H9 (cell line): ENCODE measurements around the gene DUSP16. TPM values are rescaled to one million over a fixed set of nuclear protein-coding genes. Genes with fewer than 3 reads are reported as not detected.

Experiments
- DNase-seq: peaks from one replicate; pipeline ENCODE4 v3.0.0-alpha.2; 2017
- H2AFZ ChIP-seq: one replicate; pipeline ENCODE4 v1.6.1; 2013; ENCODE audit warnings: mild to moderate bottlenecking, low read length, control low read depth, moderate library complexity
- H2AK5ac ChIP-seq: 2 replicates; pipeline ENCODE4 v1.6.1; 2013; ENCODE audit warnings: low read length, control low read depth, mixed read lengths; ENCODE audit not compliant: insufficient read length
- H2BK120ac ChIP-seq: one replicate; pipeline ENCODE4 v1.6.1; 2013; ENCODE audit warnings: low read depth, mild to moderate bottlenecking, low read length, control low read depth, inconsistent platforms; ENCODE audit not compliant: poor library complexity, severe bottlenecking
- H2BK12ac ChIP-seq: 2 replicates; pipeline ENCODE4 v1.6.1; 2013; ENCODE audit warnings: low read length, control low read depth, mixed read lengths, low read depth; ENCODE audit not compliant: insufficient read length
- H2BK15ac ChIP-seq: 2 replicates; pipeline ENCODE4 v1.6.1; 2013; ENCODE audit warnings: low read depth, low read length, control low read depth
- H2BK20ac ChIP-seq: one replicate; pipeline ENCODE4 v1.6.1; 2013; ENCODE audit warnings: low read depth, mild to moderate bottlenecking, low read length, control low read depth, inconsistent platforms; ENCODE audit not compliant: poor library complexity, severe bottlenecking
- H2BK5ac ChIP-seq: 2 replicates; pipeline ENCODE4 v1.6.1; 2013; ENCODE audit warnings: low read length, control low read depth, mixed read lengths; ENCODE audit not compliant: insufficient read length
- H3K14ac ChIP-seq: 2 replicates; pipeline ENCODE4 v1.6.1; 2013; ENCODE audit warnings: low read length, control low read depth; ENCODE audit not compliant: insufficient read depth
- H3K18ac ChIP-seq: 2 replicates; pipeline ENCODE4 v1.6.1; 2013; ENCODE audit warnings: low read depth, mild to moderate bottlenecking, mixed read lengths, low read length, control low read depth; ENCODE audit not compliant: insufficient read length
- H3K23ac ChIP-seq: 2 replicates; pipeline ENCODE4 v1.6.1; 2013; ENCODE audit warnings: low read length, control low read depth, mixed read lengths, low read depth; ENCODE audit not compliant: insufficient read length
- H3K23me2 ChIP-seq: 2 replicates; pipeline ENCODE4 v1.6.1; 2013; ENCODE audit warnings: low read depth, mild to moderate bottlenecking, mixed read lengths, low read length, control low read depth; ENCODE audit not compliant: insufficient read length, poor library complexity, severe bottlenecking
- H3K27ac ChIP-seq: 2 replicates; pipeline ENCODE4 v1.5.1; 2013; ENCODE audit warnings: low read length, control low read depth, mixed read lengths, low read depth; ENCODE audit not compliant: insufficient read length
- H3K27me3 ChIP-seq: 2 replicates; pipeline ENCODE4 v1.6.1; 2013; ENCODE audit warnings: low read length, control low read depth, inconsistent platforms; ENCODE audit not compliant: insufficient read depth
- H3K4ac ChIP-seq: 2 replicates; pipeline ENCODE4 v1.6.1; 2013; ENCODE audit warnings: low read depth, mild to moderate bottlenecking, control low read depth, inconsistent platforms, low read length, moderate library complexity
- H3K4me1 ChIP-seq: 2 replicates; pipeline ENCODE4 v1.6.1; 2013; ENCODE audit warnings: low read length, control low read depth, inconsistent platforms; ENCODE audit not compliant: insufficient read depth
- H3K4me2 ChIP-seq: 2 replicates; pipeline ENCODE4 v1.6.1; 2013; ENCODE audit warnings: low read length, control low read depth, mixed read lengths; ENCODE audit not compliant: insufficient read length, insufficient read depth
- H3K56ac ChIP-seq: 2 replicates; pipeline ENCODE4 v1.6.1; 2013; ENCODE audit warnings: low read depth, mild to moderate bottlenecking, mixed read lengths, low read length, control low read depth; ENCODE audit not compliant: insufficient read length
- H3K79me1 ChIP-seq: 2 replicates; pipeline ENCODE4 v1.6.1; 2013; ENCODE audit warnings: low read depth, mild to moderate bottlenecking, moderate library complexity, low read length, control low read depth, inconsistent platforms; ENCODE audit not compliant: insufficient read depth, poor library complexity, severe bottlenecking
- H3K79me2 ChIP-seq: 2 replicates; pipeline ENCODE4 v1.6.1; 2013; ENCODE audit warnings: low read length, control low read depth, inconsistent platforms; ENCODE audit not compliant: insufficient read depth
- H3K9ac ChIP-seq: 2 replicates; pipeline ENCODE4 v1.6.1; 2013; ENCODE audit warnings: low read length, control low read depth, mixed read lengths; ENCODE audit not compliant: insufficient read length; ENCODE audit errors: extremely low read depth
- H3K9me3 ChIP-seq: one replicate; pipeline ENCODE4 v1.6.1; 2013; ENCODE audit warnings: low read depth, low read length, inconsistent platforms; ENCODE audit not compliant: control insufficient read depth
- H3T11ph ChIP-seq: one replicate; pipeline ENCODE4 v1.6.1; 2013; ENCODE audit warnings: mild to moderate bottlenecking, low read length, control low read depth, inconsistent platforms
- H4K20me1 ChIP-seq: one replicate; pipeline ENCODE4 v1.6.1; 2013; ENCODE audit not compliant: control insufficient read depth, insufficient read length, insufficient read depth
- H4K5ac ChIP-seq: 2 replicates; pipeline ENCODE4 v1.6.1; 2013; ENCODE audit warnings: low read depth, mild to moderate bottlenecking, mixed read lengths, low read length, control low read depth; ENCODE audit not compliant: insufficient read length
- H4K8ac ChIP-seq: replicated peaks from 2 replicates; pipeline ENCODE4 v1.6.1; 2013; ENCODE audit warnings: low read length, control low read depth, mixed read lengths, low read depth; ENCODE audit not compliant: insufficient read length
- H4K91ac ChIP-seq: 2 replicates; pipeline ENCODE4 v1.6.1; 2013; ENCODE audit warnings: low read depth, mild to moderate bottlenecking, moderate library complexity, mixed read lengths, low read length, control low read depth; ENCODE audit not compliant: insufficient read length
- H3K27ac Mint-ChIP-seq, 3 experiments: 2 replicates in 2 of 3; 3 replicates in 1 of 3; pipeline ENCODE4 v1.8.0; 2020 to 2021; ENCODE audit warnings: mixed read lengths in 3 of 3, mild to moderate bottlenecking in 1 of 3, moderate library complexity in 1 of 3
- H3K27me3 Mint-ChIP-seq: 2 replicates; pipeline ENCODE4 v1.8.0; 2021; ENCODE audit warnings: low read depth, mild to moderate bottlenecking, moderate library complexity, mixed read lengths
- H3K36me3 Mint-ChIP-seq, 3 experiments: 2 replicates in 2 of 3; 3 replicates in 1 of 3; pipeline ENCODE4 v1.8.0; 2020 to 2021; ENCODE audit warnings: low read depth in 3 of 3, mixed read lengths in 3 of 3; ENCODE audit not compliant: insufficient read depth in 1 of 3
- H3K4me1 Mint-ChIP-seq, 2 experiments: 2 replicates each; pipeline ENCODE4 v1.8.0; 2020; ENCODE audit warnings: mixed read lengths in 2 of 2
- H3K4me3 Mint-ChIP-seq, 2 experiments: 2 replicates in 1 of 2; 3 replicates in 1 of 2; pipeline ENCODE4 v1.8.0; 2020 to 2021; ENCODE audit warnings: mild to moderate bottlenecking in 2 of 2, mixed read lengths in 2 of 2, moderate library complexity in 1 of 2
- H3K9me3 Mint-ChIP-seq, 2 experiments: 2 replicates in 1 of 2; 3 replicates in 1 of 2; pipeline ENCODE4 v1.8.0; 2020; ENCODE audit warnings: mild to moderate bottlenecking in 2 of 2, mixed read lengths in 2 of 2, moderate library complexity in 1 of 2
- CTCF ChIP-seq: fragments of 200-600 bp; sonication (generic); conservative IDR thresholded peaks from 3 replicates; pipeline ENCODE4 v1.8.0; 2021; ENCODE audit warnings: antibody characterized with exemption, mild to moderate bottlenecking
- WGBS: extraction: QIAGEN DNeasy Blood & Tissue Kit; methylation state at CpG from one replicate; pipeline ENCODE4 v1.1.7; 2013; ENCODE audit warnings: missing lambda C conversion rate, low lambda C conversion rate, mixed read lengths; ENCODE audit not compliant: insufficient read length; ENCODE audit errors: extremely low coverage; 5-methylcytosine and 5-hydroxymethylcytosine counted together
- total RNA-seq: library from RNA; stranded (reverse); gene quantifications from 2 replicates; pipeline ENCODE4 v1.2.1, GENCODE V29; 2021

Gene DUSP16
- total RNA-seq, 1 experiment from 2014 or later = 64.0 TPM

GRCh38 chr12:12539028-12539810, 23.4 kb downstream of the DUSP16 start:
- Mint-ChIP-seq H3K4me1 (peaks cover 24 to 30% of the 10 kb centered on the region in 2 experiments), H3K9me3 (no peaks in the 10 kb centered on the region), H3K36me3 (peaks cover 0 to 23% (median 13%) of the 10 kb centered on the region in 3 experiments; a peak in 6 of 7 replicates), H3K27me3 (no peaks in the 10 kb centered on the region), H3K27ac (no peak overlapping the region; a peak in 2 of 7 replicates), H3K4me3 (no peak overlapping the region)
- no CpG with 5 or more reads among the region's 7 CpGs for WGBS
- no peak overlapping the region for H2BK12ac ChIP-seq
- H4K8ac ChIP-seq = no peak overlapping the region
- DNase-seq = no peak
- H2BK20ac ChIP-seq = no peak overlapping the region
- no peaks in the 10 kb centered on the region for H3K9me3 ChIP-seq
- no peaks in the 10 kb centered on the region for H3K23me2 ChIP-seq
- H4K91ac ChIP-seq = no peak overlapping the region
- H3T11ph ChIP-seq = no peak overlapping the region
- no peak overlapping the region for H2BK15ac ChIP-seq
- H3K23ac ChIP-seq = no peak overlapping the region
- H3K27me3 ChIP-seq = no peaks in the 10 kb centered on the region; the same call in 1 of the 2 replicates
- no peak overlapping the region for H2BK120ac ChIP-seq
- no peak overlapping the region for H3K27ac ChIP-seq
- H3K9ac ChIP-seq = no peak overlapping the region
- no peaks in the 10 kb centered on the region; the same call in 1 of the 2 replicates for H3K4me1 ChIP-seq
- no peak overlapping the region for H2AFZ ChIP-seq
- no peak overlapping the region for H3K18ac ChIP-seq
- H2BK5ac ChIP-seq = no peak overlapping the region
- no peaks in the 10 kb centered on the region for H4K20me1 ChIP-seq
- no peak overlapping the region for H3K14ac ChIP-seq
- TF ChIP-seq CTCF = no peak
- H3K79me1 ChIP-seq = peaks cover 4% of the 10 kb centered on the region
- H3K56ac ChIP-seq = no peak overlapping the region
- no peak overlapping the region for H4K5ac ChIP-seq
- H3K4me2 ChIP-seq = no peak overlapping the region
- H3K4ac ChIP-seq = no peak overlapping the region
- no peak overlapping the region for H2AK5ac ChIP-seq
- H3K79me2 ChIP-seq = peaks cover 2% of the 10 kb centered on the region; the same call in 1 of the 2 replicates
